ENCODE results near the gene SLC17A4.

Gene SLC17A4

DNA sequence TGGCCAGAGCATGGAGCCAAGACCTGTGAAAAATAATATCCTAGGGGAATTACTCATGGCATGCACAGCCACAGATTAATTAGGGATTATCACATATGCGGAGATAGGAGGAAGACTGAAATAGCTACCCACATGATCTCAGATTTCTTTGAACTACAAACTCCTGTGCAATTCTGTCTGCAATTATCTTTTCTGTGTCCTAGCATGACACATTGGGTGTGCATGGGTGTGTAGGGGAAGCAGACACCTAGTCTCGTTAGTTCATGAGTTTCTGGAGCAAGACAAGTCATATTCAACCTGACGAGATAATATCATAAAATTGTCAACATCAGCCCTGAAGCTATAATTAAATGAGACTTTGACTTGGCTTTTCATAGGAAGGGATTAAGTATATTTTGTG, 3.6 kb upstream of the SLC17A4 start:
- DNase-seq = no peak

DNA sequence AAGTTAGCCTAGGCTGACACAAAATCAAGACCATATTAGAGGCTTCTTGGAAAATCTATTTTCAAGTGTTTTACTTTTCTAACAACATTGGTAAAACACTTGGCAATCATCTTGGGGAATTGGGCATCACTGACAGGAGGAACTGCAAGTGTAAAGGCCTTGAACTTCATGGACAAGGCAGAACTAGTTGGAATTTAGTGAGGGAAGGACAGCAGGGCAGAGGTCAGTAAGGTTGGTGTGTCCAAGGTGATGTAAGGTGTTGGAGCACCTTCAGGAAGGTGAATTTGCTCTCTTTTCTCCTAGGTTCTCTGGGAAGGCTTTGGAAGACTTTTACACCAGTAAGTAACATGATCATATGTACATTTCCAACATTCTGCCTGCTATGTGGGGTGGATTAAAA, 1.5 kb upstream of the SLC17A4 start:
- no peak for DNase-seq

DNA sequence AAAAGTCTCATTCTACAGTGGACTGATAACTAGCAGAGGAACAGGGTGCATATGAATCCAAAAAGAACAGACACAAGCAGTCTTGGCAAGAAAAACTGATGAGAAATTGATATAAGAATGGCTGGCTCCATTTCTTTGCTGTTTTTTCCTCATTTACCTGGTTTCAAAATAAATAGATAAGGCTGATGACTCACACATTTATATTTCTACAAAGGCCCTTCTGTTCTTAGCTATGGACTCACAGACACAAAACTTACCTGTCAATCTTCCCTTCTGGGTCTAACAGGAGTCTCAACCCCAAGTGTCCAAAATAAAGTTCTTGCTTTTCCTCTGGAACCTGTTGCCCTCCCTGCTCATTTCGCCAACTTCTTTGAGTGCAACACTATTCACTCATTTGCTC, 941 bp downstream of the SLC17A4 start:
- DNase-seq = no peak

DNA sequence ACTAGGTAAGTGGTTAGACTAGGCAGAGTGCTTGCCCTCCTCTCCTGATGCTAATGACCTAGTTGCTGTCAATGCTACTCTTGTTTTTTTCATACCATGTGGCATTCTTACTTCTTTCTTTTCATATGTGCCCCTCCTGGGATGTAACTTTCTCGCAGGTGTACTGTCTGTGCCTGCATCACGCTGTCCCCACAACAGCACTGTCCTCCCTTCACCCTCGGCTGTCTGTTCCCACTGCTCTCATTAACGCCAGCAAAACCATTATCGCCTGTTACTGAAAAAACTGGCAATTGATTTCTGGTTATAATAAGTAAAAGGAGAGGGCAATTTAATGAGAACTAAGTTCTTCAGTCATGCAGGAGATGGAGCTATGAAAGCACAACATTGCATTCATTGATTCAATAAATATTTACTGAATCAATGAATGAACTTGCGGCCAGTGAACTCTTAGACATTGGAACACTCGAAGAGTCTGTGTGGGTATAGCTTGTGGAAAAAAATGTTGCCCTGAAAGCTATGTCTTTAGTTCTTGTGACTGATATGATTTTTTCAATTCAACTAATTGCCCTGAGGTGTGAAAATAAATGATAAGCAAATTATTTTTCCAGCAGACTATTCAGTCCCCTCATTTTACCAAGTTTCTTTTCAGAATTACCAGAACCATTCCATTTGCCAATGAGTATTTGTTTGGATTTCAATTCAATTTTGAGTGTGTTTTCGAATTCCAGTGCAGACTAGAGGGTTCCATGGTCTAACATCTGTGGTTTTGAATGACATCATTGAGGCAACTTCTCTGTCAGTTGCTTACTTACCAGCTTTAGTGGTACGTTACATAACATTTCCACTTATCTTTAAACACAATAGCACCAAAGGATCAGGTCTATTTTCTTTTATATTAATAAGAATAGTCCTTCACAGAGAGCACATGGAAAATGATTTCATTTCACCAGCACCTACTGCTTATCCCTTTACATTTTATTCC, 2.1 kb downstream of the SLC17A4 start:
- no peak for DNase-seq

DNA sequence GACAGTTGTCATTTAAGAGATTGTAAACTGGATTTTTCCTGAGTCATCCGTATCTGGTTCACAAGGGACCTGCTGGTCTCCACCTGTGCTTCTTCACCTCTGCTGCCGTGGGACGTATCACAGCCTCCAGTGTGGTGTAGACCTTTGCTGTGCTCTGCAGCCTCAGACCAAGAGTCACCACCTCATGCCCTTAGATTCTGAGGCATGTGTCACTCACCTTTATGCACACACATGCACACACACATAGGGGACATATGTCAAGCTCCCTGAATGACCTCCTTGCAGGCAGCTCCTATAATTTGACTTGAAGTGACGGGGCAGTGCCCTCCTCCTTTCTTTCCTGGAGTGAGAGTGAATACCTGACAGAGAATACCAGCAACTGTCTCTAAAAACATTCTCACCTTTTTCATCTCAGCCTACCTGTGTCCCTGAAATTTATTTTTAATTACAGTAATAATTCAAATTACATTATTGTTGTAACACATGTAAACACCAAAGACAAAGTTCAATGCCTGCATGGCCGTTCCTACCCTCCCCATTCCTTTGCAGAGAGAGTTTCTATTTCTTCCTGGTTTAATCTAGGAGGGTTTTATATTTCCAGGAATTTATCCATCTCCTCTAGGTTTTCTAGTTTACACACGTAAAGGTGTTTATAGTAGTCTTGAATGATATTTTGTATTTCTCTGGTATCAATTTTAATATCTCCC, 3.5 kb downstream of the SLC17A4 start:
- DNase-seq = no peak

DNA sequence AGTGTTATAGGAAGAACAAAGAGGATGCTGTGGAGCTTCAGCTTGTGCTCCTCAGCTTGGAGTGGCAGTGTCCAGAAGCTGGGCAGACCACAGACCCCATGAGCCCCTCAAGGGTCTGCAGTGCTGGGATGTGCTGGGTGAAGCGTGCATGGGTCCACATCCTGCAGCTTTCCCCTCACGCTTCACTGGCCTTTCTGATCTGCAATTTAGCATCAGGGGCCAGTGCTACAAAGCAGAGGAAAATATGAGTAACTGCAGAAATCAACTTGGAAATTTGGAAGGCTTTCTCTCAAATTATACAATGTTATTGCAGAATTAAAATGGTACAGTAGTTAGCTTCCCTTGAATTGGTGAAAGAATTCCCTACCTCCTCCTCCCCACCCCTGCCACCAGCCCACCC, 10.1 kb downstream of the SLC17A4 start:
- no peak for DNase-seq

DNA sequence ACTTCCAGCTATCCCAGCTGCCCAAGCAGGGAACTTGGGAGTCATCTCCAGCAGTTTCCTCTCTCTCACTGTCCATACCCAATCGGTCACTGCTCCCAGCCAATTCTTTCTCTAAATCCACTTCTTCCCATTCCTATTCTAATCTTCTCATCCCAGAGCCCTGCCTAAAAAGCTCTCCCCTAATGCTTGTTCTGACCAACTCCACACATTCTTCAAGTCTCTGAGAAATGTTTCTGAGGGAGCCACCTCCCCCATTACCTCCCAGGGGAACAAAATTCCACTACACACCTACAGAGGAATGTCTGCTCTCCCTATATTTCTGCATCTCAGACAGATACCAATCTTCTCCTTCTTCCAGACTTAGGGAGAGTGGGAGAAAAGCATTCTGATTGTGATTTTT, 14.0 kb downstream of the SLC17A4 start:
- DNase-seq = no peak

DNA sequence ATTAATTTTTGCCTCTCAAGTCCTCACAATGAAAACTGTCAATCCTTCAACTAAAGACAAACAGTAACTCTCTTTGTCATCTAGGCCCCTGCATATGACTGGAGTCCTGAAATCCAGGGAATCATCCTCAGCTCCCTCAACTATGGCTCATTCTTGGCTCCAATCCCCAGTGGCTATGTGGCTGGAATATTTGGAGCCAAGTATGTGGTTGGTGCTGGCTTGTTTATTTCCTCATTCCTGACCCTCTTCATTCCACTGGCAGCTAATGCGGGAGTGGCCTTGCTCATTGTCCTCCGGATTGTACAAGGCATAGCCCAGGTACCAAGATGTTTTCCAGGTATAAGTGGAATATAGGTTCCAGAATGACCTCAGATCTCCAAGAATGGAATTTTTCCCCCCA, 15.4 kb downstream of the SLC17A4 start:
- DNase-seq = no peak

DNA sequence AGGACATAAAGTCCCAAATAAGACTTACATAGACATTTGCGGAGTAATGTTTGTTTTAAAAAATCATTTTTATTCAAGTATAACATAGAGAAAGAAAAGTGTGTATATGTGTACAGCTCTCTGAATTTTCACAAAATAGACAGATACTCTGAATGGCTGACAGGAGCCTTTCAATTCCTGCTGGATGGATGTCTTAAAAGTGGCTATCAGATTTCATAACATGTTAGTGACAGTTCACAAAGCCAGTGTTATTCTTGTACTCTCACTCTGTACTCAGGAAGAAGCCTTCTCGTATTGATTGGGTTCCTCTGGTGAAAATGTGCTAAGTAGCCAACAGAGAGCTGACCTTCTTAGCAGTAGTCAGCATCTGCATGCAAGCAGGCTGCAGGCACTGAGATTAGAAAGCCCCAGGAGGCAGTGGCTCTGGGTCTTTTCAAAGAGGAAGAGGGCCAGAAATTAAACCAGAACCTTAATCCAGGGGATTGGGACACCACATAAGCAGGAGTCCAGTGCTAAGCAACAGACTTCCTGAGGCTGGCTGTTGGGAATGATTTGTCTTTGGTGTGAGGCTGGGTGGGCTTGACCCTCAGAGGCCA, 19.7 kb downstream of the SLC17A4 start:
- no peak for DNase-seq

DNA sequence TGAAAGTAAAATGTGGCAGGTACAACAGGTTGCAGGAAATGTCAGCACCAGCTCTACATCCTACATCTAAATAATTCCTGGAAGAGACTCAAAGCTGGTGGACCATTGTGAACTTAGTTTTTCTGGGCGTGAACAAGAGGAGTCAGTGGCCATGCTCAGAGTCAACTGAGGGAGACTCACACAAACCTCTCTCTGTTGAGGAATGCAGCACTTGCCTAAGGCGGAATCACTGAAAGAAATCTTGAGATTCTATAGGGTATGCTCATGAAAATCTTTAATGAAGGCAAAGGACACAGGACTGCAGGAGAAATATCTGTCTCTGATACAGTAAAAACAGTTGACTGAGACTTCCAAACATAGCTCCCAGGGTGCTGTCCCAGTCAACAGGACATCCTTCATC, 22.5 kb downstream of the SLC17A4 start:
- no peak for DNase-seq

DNA sequence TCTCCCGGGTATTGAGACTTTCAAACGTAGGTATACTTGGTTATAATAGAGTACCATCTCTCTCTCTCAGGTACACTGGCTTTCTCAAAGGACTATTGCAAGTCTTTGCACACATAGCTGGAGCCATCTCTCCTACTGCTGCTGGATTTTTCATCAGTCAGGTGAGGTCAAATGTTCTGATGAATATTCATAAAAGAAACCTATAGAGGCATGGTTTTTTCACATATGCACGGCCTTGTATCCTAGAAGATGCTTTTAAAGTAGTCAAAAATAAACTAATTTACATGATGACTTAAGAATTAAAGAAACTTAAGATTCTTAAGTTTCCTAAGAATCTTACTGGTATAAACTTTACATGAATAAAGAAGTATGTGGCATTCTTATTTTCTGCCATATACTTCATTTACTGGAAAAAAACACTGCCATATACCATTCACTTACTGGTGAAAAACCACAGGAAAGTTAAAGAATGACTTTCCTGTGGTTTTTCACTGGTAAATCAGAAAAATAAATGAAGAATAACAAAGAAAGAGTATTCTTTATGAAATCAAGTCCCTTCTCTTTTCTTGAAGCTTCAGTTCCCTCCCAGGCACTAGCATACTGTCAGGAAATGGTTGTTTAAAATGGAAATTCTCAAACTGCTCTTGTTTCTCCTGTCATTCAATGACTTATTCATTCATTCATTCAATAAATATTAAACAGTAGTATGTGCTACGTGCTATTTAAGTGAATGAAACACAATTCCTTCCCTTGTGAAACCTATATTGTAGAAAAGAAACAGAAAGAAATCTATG, 23.5 kb downstream of the SLC17A4 start:
- DNase-seq = no peak

DNA sequence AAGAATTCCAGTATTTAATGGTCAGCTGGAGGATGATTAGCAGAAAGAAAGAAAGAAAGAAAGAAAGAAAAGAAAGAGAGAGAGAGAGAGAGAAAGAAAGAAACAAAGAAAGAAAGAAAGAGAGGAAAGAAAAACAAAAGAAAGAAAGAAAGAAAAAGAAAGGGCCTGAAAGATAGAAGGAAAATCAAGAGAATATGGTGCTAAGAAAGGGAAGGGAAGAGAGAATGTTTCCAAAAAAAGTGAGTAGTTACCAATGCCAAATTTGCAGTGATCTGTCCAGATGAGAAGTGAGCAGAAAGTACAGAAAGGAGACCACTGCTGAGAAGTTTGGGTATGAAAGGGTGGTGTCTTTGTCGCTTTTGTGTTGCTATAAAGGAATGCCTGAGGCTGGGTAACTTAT, 26.6 kb downstream of the SLC17A4 start:
- DNase-seq = no peak

DNA sequence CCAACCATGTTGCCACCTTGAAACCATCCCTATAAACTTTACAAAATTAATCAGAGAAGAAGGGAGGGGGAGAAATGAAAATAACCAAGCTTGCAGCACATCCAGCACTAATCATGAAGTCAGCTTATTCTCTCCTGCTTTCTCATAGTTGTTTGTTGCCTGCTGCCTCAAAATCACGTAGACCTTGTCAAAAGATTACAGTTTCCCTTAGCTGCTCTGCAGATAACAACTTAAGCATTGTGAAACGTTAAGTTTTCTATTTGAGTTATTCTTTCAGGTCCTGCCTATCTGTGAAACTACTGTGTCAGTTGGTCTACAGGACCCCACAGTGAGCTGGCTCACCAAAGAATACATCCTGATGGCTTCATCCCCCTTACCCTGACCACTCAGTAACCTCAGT, 32.9 kb downstream of the SLC17A4 start:
- no peak for DNase-seq

DNA sequence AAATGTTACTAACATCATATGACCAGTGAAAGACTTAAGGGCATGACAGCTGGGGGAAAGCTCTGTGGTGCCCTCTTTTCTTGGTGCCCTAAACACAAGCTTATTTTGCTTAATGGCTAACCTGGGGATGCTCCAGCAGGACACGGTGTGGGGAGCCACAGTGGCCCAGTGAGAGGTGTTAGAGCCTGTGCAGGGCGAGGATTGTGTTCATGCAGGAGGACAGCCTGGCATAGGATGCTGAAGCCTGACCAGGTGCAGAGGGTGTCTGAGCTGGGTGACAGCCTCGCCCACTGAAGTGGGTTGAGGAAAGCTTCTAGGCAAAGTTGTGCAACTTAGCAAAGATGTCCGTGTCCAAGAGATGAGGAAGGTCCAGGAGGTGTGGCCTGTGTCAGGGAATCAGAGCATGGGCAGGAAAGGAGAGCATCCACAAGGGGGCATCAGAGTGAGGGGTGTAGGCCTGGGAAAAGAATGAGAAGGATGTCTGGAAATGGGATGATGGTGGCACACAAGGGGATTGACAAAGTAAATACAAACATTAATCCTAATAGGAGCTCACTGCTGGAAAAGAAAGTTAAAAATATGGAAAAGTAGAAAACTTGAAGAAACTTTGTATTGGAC, 33.9 kb downstream of the SLC17A4 start:
- DNase-seq = peak; percentile 31

DNA sequence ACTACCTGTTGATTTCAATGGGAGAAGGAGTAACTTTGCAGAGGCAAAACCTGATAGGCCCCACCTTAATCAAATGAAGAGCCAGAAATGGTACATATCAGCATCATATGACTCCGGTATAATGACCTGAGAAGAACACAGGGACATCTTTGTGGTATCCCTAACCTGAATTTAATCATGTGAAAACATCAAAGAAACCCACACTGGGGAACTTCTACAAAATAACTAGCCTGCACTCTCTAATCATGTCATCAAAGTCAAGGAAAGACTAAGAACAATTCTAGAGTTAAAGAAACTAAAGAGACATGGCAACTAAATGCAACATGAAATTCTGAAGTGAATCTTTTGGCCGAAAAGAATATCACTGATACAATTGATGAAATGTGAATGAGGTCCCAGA, 34.9 kb downstream of the SLC17A4 start:
- DNase-seq = no peak

DNA sequence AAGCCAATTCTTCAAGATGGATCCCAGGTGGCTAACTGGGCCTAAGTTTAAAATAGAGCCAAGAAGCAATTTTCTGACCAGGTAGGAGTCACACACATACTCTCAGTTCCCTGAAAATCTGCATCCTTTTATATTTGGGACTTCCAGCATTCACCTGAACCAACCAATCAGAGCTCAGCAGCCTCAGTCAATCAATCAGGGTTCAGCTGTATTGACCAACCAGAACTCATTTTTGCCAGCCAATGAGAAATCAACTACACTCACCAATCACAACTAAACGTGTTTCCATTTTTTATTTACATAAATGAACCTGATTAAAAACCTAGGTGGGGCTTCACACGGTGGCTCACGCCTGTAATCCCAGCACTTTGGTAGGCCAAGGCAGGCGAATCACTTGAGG, 37.5 kb downstream of the SLC17A4 start:
- no peak for DNase-seq

DNA sequence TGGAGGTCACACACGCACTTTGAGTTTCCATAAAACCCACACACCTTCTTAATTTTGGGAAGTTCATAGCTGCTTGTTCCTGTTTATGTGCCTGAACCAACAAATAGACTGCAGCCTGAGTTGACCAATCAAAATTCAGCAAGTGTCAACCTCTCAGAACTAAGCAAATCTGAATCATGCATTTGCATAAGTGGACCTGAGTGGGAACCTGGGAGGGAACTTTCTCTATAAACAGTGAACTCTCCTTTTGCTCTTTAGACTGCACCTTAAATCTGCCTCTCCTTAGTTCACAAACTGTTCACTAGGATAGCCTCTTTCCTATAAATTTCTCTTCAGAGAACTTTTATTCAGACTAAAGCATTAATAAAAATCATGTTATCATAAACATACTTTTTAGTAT, 39.4 kb downstream of the SLC17A4 start:
- no peak for DNase-seq

DNA sequence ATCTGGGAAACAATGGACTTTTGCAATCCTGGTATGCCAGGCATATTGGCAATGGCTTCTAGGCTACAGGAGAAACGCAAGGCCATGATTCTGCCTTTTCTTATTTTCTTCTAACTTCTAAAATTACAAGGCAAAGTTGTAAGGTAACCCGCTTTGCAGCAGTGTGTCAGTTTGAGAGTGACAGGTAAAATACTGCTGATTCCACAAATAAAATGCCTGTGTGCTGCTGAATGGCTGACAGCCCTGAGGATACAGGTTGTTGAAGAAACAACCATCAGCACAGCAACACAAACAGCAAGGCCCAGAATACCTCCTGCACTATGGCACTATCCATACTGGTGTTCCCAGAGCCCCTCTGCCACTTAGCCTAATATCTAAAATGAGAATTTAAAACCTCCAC, 40.2 kb downstream of the SLC17A4 start:
- no peak for DNase-seq

DNA sequence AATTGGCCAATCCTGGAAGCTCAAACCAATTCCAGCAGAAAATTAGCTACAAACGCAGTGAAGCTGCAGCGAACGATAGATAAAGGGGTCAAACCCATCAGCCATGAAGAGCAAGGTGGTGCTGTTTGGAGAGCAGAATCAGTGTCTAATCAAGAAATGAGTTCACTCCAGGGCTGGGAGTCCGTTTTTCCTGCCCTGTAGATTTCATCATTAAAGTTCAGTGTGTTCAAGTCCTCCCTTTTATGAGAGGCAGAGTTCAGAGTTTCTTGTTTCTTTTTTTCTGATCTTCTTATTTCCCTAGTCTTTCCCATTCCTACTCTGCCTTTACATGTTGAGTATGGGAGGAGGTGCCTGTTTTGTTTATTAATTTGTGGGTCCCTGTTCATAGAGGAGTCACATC, 46.9 kb downstream of the SLC17A4 start:
- no peak for DNase-seq

DNA sequence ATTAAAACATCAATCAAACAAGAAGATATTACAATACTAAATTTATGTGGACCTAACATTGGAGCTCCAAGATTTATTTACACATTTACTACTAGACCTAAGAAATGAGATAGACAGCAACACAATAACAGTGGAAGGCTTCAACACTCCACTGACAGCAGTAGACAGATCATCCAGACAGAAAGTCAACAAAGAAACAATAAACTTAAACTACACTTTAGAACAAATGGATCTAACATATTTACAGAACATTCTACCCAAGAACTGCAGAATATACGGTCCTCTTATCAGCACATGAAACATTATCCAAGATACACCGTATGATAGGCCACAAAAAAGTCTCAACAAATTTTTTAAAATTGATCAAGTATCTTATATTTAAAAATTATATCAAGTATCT, 50.3 kb downstream of the SLC17A4 start:
- no peak for DNase-seq

DNA sequence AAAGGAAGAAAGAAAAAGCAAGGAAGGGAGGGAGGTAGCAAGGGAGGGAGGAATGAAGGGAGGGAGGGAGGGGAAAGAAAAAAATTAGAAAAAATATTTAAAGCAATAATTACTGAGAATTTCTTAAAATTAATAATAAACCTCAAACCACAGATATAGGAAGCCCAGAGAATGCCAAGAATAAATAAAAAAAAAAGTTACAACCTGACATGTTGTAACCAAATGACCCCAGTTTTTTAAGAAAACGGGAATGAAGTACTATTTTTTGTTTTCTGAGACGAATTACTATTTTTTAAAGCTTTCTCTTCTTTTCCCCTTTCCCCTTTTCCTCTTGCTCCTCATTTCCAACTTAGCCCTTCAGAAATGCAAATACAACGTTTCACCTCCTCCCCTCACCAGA, 60.7 kb downstream of the SLC17A4 start:
- no peak for DNase-seq

DNA sequence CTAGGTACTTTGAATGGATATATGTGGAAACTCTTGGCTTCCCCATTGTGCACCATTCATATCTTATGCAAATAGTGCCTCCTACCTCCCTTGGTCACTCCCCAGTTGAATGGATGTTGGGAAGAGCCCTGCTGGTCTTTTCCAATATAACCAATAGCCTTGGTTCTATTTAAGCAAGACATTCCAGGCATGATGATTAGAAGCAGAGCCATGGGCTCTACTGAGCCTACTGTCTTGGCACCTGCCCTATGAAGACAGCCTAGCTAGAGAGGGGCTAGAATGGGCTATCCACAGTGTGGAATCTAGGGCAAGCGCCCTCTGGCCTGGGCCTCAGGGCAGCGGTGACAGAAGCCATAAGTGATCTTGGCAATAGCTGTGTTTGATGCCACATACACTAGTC, 61.7 kb downstream of the SLC17A4 start:
- no peak for DNase-seq

DNA sequence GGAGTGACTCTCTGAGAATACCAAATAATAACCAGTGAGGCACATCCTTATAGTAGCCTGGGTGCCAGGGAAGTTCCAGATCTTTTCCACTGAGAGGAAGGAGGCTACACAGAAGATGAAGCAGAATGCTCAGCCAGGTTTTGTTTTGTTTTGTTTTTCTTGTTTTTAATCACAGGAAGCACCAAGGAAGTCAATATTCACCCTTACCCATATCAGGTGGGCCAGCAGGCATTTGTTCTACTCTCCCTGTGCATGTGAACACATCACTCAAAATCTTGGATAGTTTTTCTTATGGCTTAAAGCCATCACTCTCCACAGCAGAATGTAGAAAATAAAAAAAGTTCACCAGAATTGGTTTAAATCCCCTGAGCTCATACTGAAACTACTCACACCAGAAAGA, 66.8 kb downstream of the SLC17A4 start:
- no peak for DNase-seq
